Muscle of leg (tissue), 11 donors: ENCODE results near the gene UTS2B. TPM values are rescaled to one million over a fixed set of nuclear protein-coding genes. Genes with fewer than 3 reads are reported as not detected.
"Not testable (repeated sequence)": the region's sequence is repeated elsewhere in the genome, so short reads cannot be mapped to it uniquely, and the experiment has no call there.

Source experiments
- DNase-seq: peaks from one replicate; pipeline ENCODE4 v3.0.0; 2013
- H3K27ac ChIP-seq: one replicate; pipeline ENCODE4 v1.5.1; 2013; ENCODE audit warnings: mild to moderate bottlenecking, low read length, control low read depth
- H3K27me3 ChIP-seq: one replicate; pipeline ENCODE4 v1.6.1; 2013; ENCODE audit warnings: low read length; ENCODE audit not compliant: control insufficient read depth, insufficient read depth
- H3K36me3 ChIP-seq: one replicate; pipeline ENCODE4 v1.6.1; 2013; ENCODE audit warnings: low read length; ENCODE audit not compliant: control insufficient read depth, insufficient read depth
- H3K4me1 ChIP-seq: one replicate; pipeline ENCODE4 v1.6.1; 2013; ENCODE audit warnings: low read length; ENCODE audit not compliant: control insufficient read depth, insufficient read depth
- H3K4me3 ChIP-seq: one replicate; pipeline ENCODE4 v1.5.1; 2013; ENCODE audit warnings: low read length, control low read depth
- H3K9me3 ChIP-seq: replicated peaks from 2 replicates; pipeline ENCODE4 v1.6.1; 2013; ENCODE audit warnings: low read depth, low read length; ENCODE audit not compliant: control insufficient read depth
- whole genome bisulfite sequencing: methylation state at CpG from one replicate; pipeline ENCODE4 v1.1.5; 2013; ENCODE audit warnings: missing lambda C conversion rate; ENCODE audit not compliant: insufficient coverage; 5-methylcytosine and 5-hydroxymethylcytosine counted together
- polyA plus RNA-seq, 8 donors: library from polyadenylated mRNA; unstranded; fragments of 120-200 nt; gene quantifications; one replicate each; pipeline versions ENCODE4 v1.2.1 to v1.2.3, GENCODE V29; 2013; ENCODE audit warnings: inconsistent platforms in 1 of 8, low replicate concordance in 1 of 8; ENCODE audit not compliant: insufficient read length in 8 of 8, insufficient read depth in 1 of 8
- total RNA-seq: library from RNA; stranded (reverse); fragments of 120-200 nt; gene quantifications from one replicate; pipeline ENCODE4 v1.2.4, GENCODE V29; 2013

UTS2B gene
- total and polyA plus RNA-seq, 9 donors = 0.09 to 0.65 (median 0.18) TPM; not detected in 4

DNA sequence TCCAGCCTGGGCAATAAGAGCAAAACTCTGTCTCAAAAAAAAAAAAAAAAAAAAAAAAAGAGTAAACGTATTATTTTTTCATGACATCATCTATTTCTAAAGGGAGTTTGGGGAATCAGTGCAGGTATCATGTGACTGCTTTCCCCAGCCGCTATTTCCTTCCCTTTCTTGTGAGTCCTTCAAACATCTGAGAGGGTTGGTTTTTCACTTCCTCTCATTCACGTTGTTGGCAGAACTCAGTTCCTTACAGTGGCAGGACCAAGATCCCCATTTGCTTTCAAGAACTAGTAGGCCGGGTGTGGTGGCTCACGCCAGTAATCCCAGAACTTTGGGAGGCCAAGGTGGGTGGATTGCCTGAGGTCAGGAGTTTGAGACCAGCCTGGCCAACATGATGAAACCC, 84.3 kb downstream of the UTS2B start:
- not testable (repeated sequence) for H3K27ac ChIP-seq, H3K36me3 ChIP-seq, H3K4me1 ChIP-seq, H3K4me3 ChIP-seq, H3K27me3 ChIP-seq, H3K9me3 ChIP-seq
- no CpG with 5 or more reads among the region's 5 CpGs for WGBS
- DNase-seq = peak; percentile 84

DNA sequence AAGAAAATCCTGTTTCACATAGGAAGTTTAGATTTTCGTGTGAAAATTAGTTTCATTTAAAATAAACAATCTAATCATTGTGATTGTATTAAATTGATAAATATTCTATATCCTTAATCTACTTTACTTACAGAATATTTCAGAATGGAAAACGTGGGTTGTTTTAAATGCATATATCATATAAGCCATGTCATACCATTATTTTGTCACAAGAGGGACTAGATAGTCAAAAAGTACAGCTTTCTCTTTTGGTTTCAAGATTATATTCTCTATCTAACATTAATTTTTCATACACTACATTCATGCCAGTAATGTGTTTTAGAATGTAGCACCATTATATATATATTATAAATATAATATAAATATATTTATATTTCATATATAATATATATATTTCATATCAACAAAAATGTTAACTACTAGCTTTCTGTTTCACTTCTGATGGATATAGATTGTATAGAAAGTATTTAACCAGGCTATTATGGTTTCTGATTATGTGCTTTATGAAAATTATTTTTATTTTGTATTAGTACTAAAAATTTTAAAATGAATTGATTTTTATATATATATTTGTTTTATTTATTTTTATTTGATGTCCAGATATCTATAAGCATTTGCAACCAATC, 86.0 kb downstream of the UTS2B start:
- Histone ChIP-seq H3K27ac (no peak overlapping the region), H3K4me3 (no peak overlapping the region), H3K9me3 (no peaks in the 10 kb centered on the region), H3K36me3 (no peaks in the 10 kb centered on the region), H3K4me1 (no peaks in the 10 kb centered on the region), H3K27me3 (no peaks in the 10 kb centered on the region)
- WGBS = no CpG with 5 or more reads among the region's 2 CpGs
- peak; percentile 33 for DNase-seq

DNA sequence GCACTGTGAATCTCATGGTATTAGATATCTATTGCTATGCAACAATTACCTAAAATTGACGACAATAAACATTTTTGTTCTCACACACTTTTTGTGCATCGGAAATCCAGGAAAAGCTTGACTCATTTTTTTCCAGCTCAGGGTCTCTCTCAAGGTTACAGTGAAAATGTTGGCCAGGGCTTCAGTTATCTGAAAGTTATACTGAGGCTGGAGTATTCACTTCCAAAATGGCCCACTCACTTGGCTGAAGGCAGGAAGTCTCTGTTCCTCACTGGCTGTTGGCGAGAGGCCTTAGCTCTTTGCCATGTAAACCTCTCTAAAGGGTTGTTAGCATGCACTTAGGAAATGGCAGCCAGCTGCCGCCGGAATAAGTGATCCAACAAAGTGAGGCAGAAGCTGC, 89.8 kb downstream of the UTS2B start:
- Histone ChIP-seq H3K27me3 (no peaks in the 10 kb centered on the region), H3K27ac (no peak overlapping the region), H3K4me1 (no peaks in the 10 kb centered on the region), H3K9me3 (no peaks in the 10 kb centered on the region), H3K36me3 (no peaks in the 10 kb centered on the region), H3K4me3 (no peak overlapping the region)
- no CpG with 5 or more reads among the region's 5 CpGs for WGBS
- DNase-seq = peak; percentile 77

DNA sequence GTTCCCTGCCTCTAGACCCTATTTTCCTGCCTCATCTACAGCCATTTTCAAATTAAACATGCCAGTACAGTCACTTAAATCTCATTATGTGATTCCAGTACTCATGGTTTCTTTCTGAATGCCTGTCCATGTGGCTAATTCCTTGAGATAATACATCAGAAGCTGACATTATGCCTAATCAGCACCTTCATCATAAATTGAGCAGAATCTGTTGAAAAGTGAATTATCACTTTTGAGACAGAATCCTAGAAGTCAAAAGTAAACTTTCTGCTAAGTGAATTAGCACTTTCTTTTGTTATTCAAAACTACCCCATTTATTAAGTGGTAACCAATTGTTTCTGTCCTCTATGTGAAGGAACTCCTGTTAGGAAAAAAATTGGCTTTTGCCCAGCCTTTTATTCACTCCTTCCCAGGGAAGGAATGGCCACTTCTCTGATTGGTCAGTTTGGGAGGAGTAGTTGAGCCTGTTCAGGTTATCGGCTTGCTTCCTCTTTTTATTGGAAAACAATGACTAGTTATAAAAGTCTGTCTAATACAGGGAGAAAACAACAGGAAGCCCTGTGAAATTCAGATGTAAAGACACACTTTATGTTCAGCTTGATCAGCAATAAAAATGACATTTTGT, 90.8 kb downstream of the UTS2B start:
- Histone ChIP-seq H3K27me3 (no peaks in the 10 kb centered on the region), H3K4me1 (no peaks in the 10 kb centered on the region), H3K36me3 (no peaks in the 10 kb centered on the region), H3K27ac (no peak overlapping the region), H3K9me3 (no peaks in the 10 kb centered on the region), H3K4me3 (no peak overlapping the region)
- WGBS = no CpG with 5 or more reads among the region's 1 CpG
- DNase-seq = peak; percentile 16

DNA sequence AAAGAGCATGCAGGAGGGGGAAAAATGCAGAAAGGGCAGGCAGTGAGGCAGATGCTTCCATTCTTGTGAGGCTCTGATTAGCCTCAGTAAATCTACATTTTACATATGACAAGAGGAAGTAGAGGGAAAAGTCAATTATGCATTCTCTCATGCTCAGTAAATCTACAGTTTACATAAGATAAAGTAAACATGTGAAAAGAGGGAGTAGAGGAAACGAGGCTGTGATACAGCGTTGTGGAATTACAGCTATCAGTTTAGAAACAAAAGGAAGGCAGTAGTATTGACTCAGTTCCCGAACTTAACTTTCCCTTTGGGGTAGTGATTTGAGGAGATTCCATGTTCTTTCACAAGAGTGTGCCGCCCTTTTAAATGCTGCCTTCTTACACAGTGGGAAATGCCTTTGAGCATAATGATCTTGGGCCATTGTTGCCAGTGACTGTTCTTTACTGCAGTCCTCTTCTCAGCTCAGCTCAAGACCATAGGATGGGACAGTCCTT, 92.0 kb downstream of the UTS2B start:
- H3K36me3 ChIP-seq = no peaks in the 10 kb centered on the region
- WGBS = no CpG with 5 or more reads among the region's 4 CpGs
- H3K4me1 ChIP-seq = no peaks in the 10 kb centered on the region

DNA sequence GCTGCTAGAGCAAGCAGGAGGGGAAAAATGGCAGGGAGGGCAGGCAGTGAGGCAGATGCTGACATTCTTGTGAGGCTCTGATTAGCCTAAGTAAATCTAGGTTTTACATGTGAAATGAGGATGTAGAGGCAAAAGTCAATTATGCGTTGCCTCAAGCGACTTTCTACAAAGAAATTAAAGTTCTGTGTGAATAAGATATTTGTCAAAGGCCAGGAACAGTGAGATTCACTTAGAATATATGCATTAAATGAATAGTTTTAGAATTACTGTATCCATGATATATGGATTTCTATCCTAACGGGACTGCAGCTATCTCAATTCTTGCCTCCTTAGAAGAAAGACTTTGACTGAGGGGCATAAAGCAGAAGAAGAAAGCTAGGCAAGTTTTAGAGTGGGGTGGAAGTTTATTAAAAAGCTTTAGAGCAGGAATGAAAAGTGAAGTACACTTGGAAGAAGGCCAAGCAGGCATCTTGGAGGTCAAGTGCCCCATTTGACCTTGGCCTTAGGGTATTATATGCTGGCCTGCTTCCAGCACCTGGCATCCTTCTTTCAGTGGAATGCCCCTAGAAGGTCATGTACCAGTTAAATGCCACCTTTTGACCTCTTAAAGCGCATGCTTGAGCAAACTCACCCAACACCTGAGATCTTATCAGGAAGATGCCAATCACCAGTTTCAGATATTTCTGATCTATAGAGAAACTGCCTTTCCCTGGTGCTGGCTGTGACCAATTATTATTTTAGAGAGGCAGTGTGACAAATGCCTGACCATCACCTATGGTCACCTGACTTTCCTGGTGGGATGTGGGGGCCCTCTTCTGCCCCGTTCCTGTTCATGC, 93.1 kb downstream of the UTS2B start:
- Histone ChIP-seq H3K9me3 (no peaks in the 10 kb centered on the region), H3K4me3 (no peak overlapping the region), H3K4me1 (no peaks in the 10 kb centered on the region), H3K36me3 (no peaks in the 10 kb centered on the region), H3K27me3 (no peaks in the 10 kb centered on the region), H3K27ac (no peak overlapping the region)
- WGBS = 100% methylated on average over 2 of the region's 5 CpGs
- DNase-seq = no peak

More for the DNA sequence above, 92.0 kb downstream of the UTS2B start:
- Histone ChIP-seq H3K4me3 (no peak overlapping the region), H3K27ac (no peak overlapping the region), H3K9me3 (no peaks in the 10 kb centered on the region), H3K27me3 (no peaks in the 10 kb centered on the region)
- DNase-seq = no peak

DNA sequence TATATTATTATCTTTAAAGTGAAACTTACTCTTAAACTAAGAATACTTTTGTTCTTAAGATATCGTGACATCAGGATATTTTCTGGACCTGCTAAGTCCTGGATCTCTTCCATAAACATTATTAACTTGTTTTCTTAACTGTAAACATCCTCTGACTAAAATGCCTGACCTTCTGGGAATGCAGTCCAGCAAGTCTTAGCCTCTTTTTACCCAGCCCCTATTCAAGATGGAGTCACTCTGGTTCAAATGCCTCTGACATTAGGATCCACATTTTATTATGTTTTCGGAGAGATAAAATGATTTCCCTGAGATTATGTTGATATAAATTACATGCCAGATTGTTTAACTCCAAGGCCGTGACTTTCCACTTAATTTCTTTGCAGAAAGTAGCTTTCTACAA, 93.7 kb downstream of the UTS2B start:
- WGBS = no CpG with 5 or more reads among the region's 3 CpGs
- no peaks in the 10 kb centered on the region for H3K4me1 ChIP-seq
- no peaks in the 10 kb centered on the region for H3K27me3 ChIP-seq
- no peak overlapping the region for H3K27ac ChIP-seq
- no peaks in the 10 kb centered on the region for H3K36me3 ChIP-seq
- no peaks in the 10 kb centered on the region for H3K9me3 ChIP-seq
- no peak for DNase-seq
- H3K4me3 ChIP-seq = no peak overlapping the region

DNA sequence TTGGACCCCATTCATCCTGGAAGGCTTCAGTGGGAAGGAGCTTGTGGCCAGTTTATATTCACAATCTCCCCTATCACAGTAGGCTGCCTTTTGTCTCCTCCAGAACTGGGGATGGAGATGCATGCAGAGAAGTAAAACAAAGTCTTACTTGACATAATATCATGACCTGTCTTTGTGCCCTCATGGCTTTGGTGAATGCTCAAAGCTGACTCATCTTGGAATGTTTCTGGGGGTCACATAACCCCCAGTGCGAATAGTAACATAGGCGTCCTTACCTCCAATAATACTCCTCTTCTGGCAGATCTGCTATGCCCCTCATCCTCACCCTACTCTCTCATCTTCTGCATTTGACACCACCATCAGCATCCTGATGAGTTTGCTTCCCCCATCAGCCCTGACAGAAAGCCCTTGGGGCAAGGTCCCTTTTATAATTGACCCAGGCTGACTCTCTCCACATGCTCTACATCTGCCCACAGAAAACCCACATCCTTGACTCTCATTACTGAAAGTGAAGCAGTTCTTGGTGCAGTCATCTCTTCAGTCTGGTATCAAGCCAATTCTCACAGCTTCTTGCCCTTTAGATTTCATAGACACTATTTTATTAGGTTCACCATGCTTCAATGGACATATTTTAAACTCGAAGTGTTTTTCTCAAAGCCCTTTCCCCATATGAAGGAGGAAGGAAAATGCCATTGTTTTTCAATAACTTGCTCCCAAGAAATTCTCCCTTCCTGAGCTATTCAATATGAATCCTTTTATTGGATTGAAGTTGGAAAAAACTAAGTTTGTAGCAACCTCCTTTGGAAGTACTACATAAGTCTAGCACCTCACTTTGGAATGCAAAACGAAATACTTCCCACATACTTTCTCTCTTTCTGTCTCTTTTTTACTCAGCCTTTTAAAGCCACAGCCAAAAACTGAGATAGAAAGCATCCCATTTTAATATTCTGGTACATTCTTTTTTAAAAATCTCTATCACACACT, 94.7 kb downstream of the UTS2B start:
- Histone ChIP-seq H3K4me3 (no peak overlapping the region), H3K9me3 (no peaks in the 10 kb centered on the region), H3K4me1 (no peaks in the 10 kb centered on the region), H3K27ac (no peak overlapping the region), H3K27me3 (no peaks in the 10 kb centered on the region), H3K36me3 (no peaks in the 10 kb centered on the region)
- DNase-seq = peak; percentile 16
- 84% methylated on average over 2 of the region's 4 CpGs for WGBS

DNA sequence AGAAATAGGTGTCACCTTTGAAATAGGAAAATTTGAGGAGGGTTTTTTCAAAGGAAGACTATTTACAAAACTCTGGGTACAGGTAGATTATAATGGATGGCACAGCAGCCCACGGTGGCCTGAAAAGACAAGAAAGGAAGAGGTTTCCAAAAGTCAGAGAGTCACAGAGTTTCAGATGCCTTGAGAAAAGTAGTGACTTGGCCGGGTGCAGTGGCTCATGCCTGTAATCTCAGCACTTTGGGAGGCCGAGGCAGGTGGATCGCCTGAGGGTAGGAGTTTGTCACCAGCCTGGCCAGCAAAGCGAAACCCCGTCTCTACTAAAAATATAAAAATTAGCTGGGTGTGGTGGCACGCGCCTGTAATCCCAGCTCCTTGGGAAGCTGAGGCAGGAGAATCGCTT, 96.1 kb downstream of the UTS2B start:
- H3K27me3 ChIP-seq = no peaks in the 10 kb centered on the region
- WGBS = 84% methylated on average over 3 of the region's 9 CpGs
- no peaks in the 10 kb centered on the region for H3K9me3 ChIP-seq

More for the DNA sequence above, 96.1 kb downstream of the UTS2B start:
- Histone ChIP-seq H3K27ac (no peak overlapping the region), H3K4me3 (no peak overlapping the region), H3K4me1 (no peaks in the 10 kb centered on the region), H3K36me3 (no peaks in the 10 kb centered on the region)
- no peak for DNase-seq
